ENCODE measurements around the gene CDH5.

The CDH5 gene

GRCh38 chr16:66395806-66396555 lies 29.5 kb downstream of the CDH5 start:
- FAIRE-seq: no peak

- no peak for FAIRE-seq
These were observed 31.4 kb downstream of the CDH5 start for GRCh38 chr16:66397736-66398433.

GRCh38 chr16:66399031-66399430 lies 32.5 kb downstream of the CDH5 start:
- FAIRE-seq: no peak

GRCh38 chr16:66399930-66400329 lies 33.4 kb downstream of the CDH5 start:
- FAIRE-seq: no peak

- FAIRE-seq: no peak
These were observed 34.3 kb downstream of the CDH5 start for GRCh38 chr16:66400503-66401380.

GRCh38 chr16:66401610-66402009 lies 35.1 kb downstream of the CDH5 start:
- no peak for FAIRE-seq

GRCh38 chr16:66402166-66402565 lies 35.7 kb downstream of the CDH5 start:
- no peak for FAIRE-seq

- no peak for FAIRE-seq
These were observed 36.2 kb downstream of the CDH5 start for GRCh38 chr16:66402591-66403230.

- FAIRE-seq: no peak
These were observed 37.1 kb downstream of the CDH5 start for GRCh38 chr16:66403531-66404145.

GRCh38 chr16:66405057-66405783 lies 38.7 kb downstream of the CDH5 start:
- FAIRE-seq: no peak

GRCh38 chr16:66406534-66407221 lies 40.2 kb downstream of the CDH5 start:
- FAIRE-seq: no peak

GRCh38 chr16:66408163-66409048 lies 41.9 kb downstream of the CDH5 start:
- no peak for FAIRE-seq

GRCh38 chr16:66409156-66409555 lies 42.7 kb downstream of the CDH5 start:
- FAIRE-seq: no peak

GRCh38 chr16:66412182-66412581 lies 45.7 kb downstream of the CDH5 start:
- FAIRE-seq: no peak

GRCh38 chr16:66414891-66415290 lies 48.4 kb downstream of the CDH5 start:
- no peak for FAIRE-seq

- FAIRE-seq: no peak
These were observed 49.6 kb downstream of the CDH5 start for GRCh38 chr16:66416136-66416535.

- no peak for FAIRE-seq
These were observed 50.6 kb downstream of the CDH5 start for GRCh38 chr16:66416939-66417700.

- no peak for FAIRE-seq
These were observed 51.9 kb downstream of the CDH5 start for GRCh38 chr16:66418165-66418962.
